Measurements from ENCODE around the gene C9orf40. TPM values are rescaled to one million over a fixed set of nuclear protein-coding genes. Genes with fewer than 3 reads are reported as not detected.

The C9orf40 gene
- total and polyA plus RNA-seq, 3 donors from 2014 or later, result 8.9 to 21.4 (median 14.6) TPM

- Histone ChIP-seq H3K4me1 (no peaks in the 10 kb centered on the region), H3K9me3 (no peaks in the 10 kb centered on the region), H3K4me3 (no peak overlapping the region), H3K36me3 (ENCODE audit: low read depth, missing control alignments) (no peaks in the 10 kb centered on the region), H3K27ac (no peak overlapping the region), H3K27me3 (no peaks in the 10 kb centered on the region)
- intact Hi-C loops (cut with DNase I; ENCODE audit: low total_unique reads), result no loop called here
- TF ChIP-seq CTCF (IDR thresholded peaks at IDR 0.05) (no peak), POLR2A (IDR thresholded peaks at IDR 0.05) (no peak)
- no peak for DNase-seq
These were observed 21.0 kb upstream of the C9orf40 start for GRCh38 chr9:74973714-74974113.

DNA sequence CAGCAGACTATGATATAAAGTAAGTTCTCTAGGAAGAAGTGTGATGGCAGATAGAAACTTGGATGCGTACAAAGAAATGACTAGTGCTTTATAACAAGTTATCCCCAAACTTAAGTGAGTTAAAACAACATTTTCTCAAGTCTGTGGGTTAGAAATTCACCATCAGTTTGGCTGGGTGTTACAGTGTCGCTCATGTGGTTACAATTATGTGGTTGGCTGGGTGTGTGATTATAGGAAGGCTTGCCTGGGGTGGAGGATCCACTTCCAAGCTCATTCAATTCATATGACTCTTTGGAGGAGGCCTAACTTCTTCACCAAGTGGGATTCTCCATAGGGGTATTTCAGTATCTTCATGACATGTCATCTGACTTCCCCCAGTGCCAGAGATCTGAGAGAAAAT lies 10.3 kb upstream of the C9orf40 start:
- TF ChIP-seq CTCF (IDR thresholded peaks at IDR 0.05) (no peak), POLR2A (IDR thresholded peaks at IDR 0.05) (no peak)
- WGBS, 2 donors, result 94 to 95% methylated on average over 2 of the region's 2 CpGs
- intact Hi-C loops (cut with DNase I; ENCODE audit: low total_unique reads), result no loop called here
- Histone ChIP-seq H3K4me1 (no peaks in the 10 kb centered on the region), H3K36me3 (ENCODE audit: low read depth, missing control alignments) (no peaks in the 10 kb centered on the region), H3K9me3 (no peaks in the 10 kb centered on the region), H3K4me3 (no peak overlapping the region), H3K27me3 (no peaks in the 10 kb centered on the region), H3K27ac (no peak overlapping the region)
- no peak for DNase-seq

- intact Hi-C loops (cut with DNase I; ENCODE audit: low total_unique reads), result no loop called here
- H3K4me1 ChIP-seq, result no peaks in the 10 kb centered on the region
- TF ChIP-seq POLR2A (IDR thresholded peaks at IDR 0.05) (no peak), CTCF (IDR thresholded peaks at IDR 0.05) (no peak)
- WGBS, 2 donors, result 95 to 97% methylated on average over 1 of the region's 1 CpG
- DNase-seq, result no peak
- H3K9me3 ChIP-seq, result no peaks in the 10 kb centered on the region
- H3K27me3 ChIP-seq, result no peaks in the 10 kb centered on the region
- H3K4me3 ChIP-seq, result no peak overlapping the region
- no peaks in the 10 kb centered on the region for H3K36me3 ChIP-seq (ENCODE audit: low read depth, missing control alignments)
- H3K27ac ChIP-seq, result no peak overlapping the region
These were observed 8.8 kb upstream of the C9orf40 start for GRCh38 chr9:74961496-74961895.

DNA sequence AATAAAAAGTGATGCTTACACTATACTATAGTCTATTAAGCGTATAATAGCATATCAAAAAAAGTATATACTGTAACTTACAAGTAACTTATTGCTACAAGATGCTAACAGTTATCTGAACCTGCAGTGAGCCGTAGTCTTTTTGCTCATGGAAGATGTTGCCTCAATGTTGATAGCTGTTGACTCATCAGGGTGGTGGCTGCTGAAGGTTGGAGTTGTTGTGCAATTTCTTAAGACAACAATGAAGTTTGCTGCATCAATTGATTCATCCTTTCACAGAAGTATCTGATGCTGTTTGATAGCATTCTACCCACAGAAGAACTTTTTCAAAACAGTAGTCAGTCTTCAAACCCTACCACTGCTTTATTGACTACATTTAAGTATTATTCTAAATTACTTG lies 7.8 kb upstream of the C9orf40 start:
- DNase-seq, result no peak
- no peaks in the 10 kb centered on the region for H3K27me3 ChIP-seq
- 86 to 94% methylated on average over 2 of the region's 2 CpGs for WGBS, 2 donors
- no peak overlapping the region for H3K27ac ChIP-seq
- H3K36me3 ChIP-seq (ENCODE audit: low read depth, missing control alignments), result no peaks in the 10 kb centered on the region
- H3K4me1 ChIP-seq, result no peaks in the 10 kb centered on the region
- H3K4me3 ChIP-seq, result no peak overlapping the region
- H3K9me3 ChIP-seq, result no peaks in the 10 kb centered on the region
- no peak for TF ChIP-seq CTCF (IDR thresholded peaks at IDR 0.05)
- TF ChIP-seq POLR2A (IDR thresholded peaks at IDR 0.05), result no peak
- intact Hi-C loops (cut with DNase I; ENCODE audit: low total_unique reads), result no loop called here

DNA sequence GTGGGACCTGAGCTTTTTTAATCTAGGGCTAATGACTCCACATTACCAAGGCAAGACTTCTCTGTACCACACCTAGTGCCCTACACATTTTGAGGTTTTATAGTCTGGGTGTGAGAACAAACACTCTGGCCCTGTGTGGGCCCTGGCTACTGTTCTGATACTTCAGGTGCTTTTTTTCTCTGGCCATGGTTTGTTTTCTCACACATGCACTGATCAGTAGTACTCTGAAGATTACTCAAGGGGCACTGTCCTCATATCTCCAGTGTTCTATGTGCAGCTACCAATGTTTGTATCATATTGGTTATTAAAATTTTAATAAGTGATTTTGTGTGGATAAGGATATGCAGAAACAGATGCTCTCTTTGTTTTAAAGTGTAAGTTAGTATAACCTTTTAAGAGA lies 5.9 kb upstream of the C9orf40 start:
- no peak overlapping the region for H3K4me3 ChIP-seq
- intact Hi-C loops (cut with DNase I; ENCODE audit: low total_unique reads), result no loop called here
- TF ChIP-seq CTCF (IDR thresholded peaks at IDR 0.05) (no peak), POLR2A (IDR thresholded peaks at IDR 0.05) (no peak)
- no peak for DNase-seq
- H3K9me3 ChIP-seq, result no peaks in the 10 kb centered on the region
- no peaks in the 10 kb centered on the region for H3K4me1 ChIP-seq
- H3K27me3 ChIP-seq, result no peaks in the 10 kb centered on the region
- H3K27ac ChIP-seq, result no peak overlapping the region
- no peaks in the 10 kb centered on the region for H3K36me3 ChIP-seq (ENCODE audit: low read depth, missing control alignments)
